H1 (cell line): ENCODE measurements around the gene TTBK1. TPM values are rescaled to one million over a fixed set of nuclear protein-coding genes. Genes with fewer than 3 reads are reported as not detected.

Source experiments
- FOSL1 ChIP-seq: IDR thresholded peaks from 2 replicates; pipeline ENCODE4 v1.6.1; 2011; ENCODE audit warnings: mild to moderate bottlenecking, low read depth, low read length, moderate library complexity; ENCODE audit not compliant: insufficient read depth
- KDM4A ChIP-seq: IDR thresholded peaks from one replicate; pipeline ENCODE4 v1.7.1; 2012; ENCODE audit warnings: low read depth, mild to moderate bottlenecking, moderate library complexity, low read length, inconsistent platforms; ENCODE audit not compliant: severe bottlenecking
- KDM5A ChIP-seq: fragments of 200-600 bp; IDR thresholded peaks from 2 replicates; pipeline ENCODE4 v1.7.1; 2012; ENCODE audit warnings: mild to moderate bottlenecking, low read length, inconsistent platforms, mixed read lengths
- NANOG ChIP-seq: IDR thresholded peaks from 2 replicates; pipeline ENCODE4 v1.6.1; 2011; ENCODE audit warnings: low read length, low read depth, mild to moderate bottlenecking, inconsistent platforms; ENCODE audit not compliant: insufficient read depth, poor library complexity, severe bottlenecking
- NRF1 ChIP-seq: IDR thresholded peaks from 2 replicates; pipeline ENCODE4 v1.6.1; 2011; ENCODE audit warnings: mild to moderate bottlenecking, low read depth, low read length, improper control_type of control experiment
- TAF1 ChIP-seq: IDR thresholded peaks from 2 replicates; pipeline ENCODE4 v1.6.1; 2011; ENCODE audit warnings: mild to moderate bottlenecking, low read depth, low read length
- polyA plus RNA-seq, 7 experiments: library from polyadenylated mRNA; depleted of rRNA in 3 of 7; stranded (reverse) in 5 of 7; unstranded in 2 of 7; fragments of >200 nt in 5 of 7; fragments of 200-250 nt in 2 of 7; gene quantifications; 1 replicate in 5 of 7; 2 replicates in 1 of 7; 4 replicates in 1 of 7; pipeline versions ENCODE4 v1.2.1 to v1.2.3, GENCODE V29; 2011 to 2013; ENCODE audit warnings: missing spikeins in 2 of 7, mixed read lengths in 2 of 7
- total RNA-seq: library from RNA; stranded (reverse); fragmentation: NEBNext Ultra II Directional; extraction: Animal tissue kit (Norgen Biotek cat#: 25700); gene quantifications from 2 replicates; pipeline ENCODE4 v1.2.1, GENCODE V29; 2021
- TF ChIP-seq, protein P1 (sequence below): IDR thresholded peaks from 2 replicates; pipeline ENCODE4 v1.6.1; 2011; ENCODE audit warnings: low read length, improper control_type of control experiment

The TTBK1 gene
- total and polyA plus RNA-seq, 2 of the 8 experiments (the other 6 are each of a cell fraction or from before 2014, with no cell fraction given), result 0.53 to 1.6 TPM

DNA sequence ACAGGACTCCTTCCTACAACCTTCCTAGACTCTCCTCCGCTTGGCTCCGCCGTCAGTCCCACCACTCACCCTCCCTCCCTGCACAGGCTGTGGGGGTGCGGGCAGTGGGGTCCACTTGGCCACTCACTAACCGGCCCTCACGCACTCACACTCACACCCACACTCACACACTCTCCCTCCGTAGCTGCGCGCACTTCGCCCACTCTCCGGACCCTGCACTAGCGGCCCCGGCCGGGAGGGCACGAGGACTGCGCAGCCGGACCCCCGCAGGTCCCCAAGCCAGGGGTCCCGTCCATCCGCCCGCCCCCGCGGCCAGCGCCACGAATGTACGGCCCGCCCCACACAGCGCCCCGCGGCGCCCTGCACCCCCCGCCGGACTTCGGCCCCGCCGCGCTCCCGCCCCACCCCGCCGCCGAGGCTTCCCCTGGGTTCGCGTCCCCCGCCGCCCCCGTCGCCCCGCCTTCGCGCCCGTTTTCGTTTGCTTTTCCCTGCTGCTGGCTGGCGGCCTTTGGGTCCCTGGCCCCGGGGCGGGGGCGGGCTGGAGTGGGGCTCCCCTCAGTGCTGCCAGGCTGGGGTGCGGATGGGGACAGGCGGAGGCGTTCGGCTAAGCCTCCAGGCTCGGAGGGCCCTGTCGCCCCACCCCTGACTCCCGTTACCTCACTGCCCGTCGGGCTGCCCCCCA is 31.8 kb downstream of the TTBK1 start (continued):
- no peak for TF ChIP-seq FOSL1
- TF ChIP-seq NANOG, result no peak
- no peak for TF ChIP-seq TAF1
- no peak for TF ChIP-seq KDM5A
- TF ChIP-seq, protein P1, sequence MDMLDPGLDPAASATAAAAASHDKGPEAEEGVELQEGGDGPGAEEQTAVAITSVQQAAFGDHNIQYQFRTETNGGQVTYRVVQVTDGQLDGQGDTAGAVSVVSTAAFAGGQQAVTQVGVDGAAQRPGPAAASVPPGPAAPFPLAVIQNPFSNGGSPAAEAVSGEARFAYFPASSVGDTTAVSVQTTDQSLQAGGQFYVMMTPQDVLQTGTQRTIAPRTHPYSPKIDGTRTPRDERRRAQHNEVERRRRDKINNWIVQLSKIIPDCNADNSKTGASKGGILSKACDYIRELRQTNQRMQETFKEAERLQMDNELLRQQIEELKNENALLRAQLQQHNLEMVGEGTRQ, result no peak
- peak; percentile 58 for TF ChIP-seq KDM4A
- no peak for TF ChIP-seq NRF1
